GM12801 (cell line): ENCODE data around the gene JAZF1.

Experiments
- CTCF ChIP-seq: IDR thresholded peaks from one replicate; pipeline ENCODE4 v1.5.1; 2011; ENCODE audit warnings: control low read depth; ENCODE audit not compliant: insufficient read length; ENCODE audit errors: extremely low read depth

The JAZF1 gene

GRCh38 chr7:27812706-27813105 lies 367.9 kb downstream of the JAZF1 start:
- no peak for TF ChIP-seq CTCF

- no peak for TF ChIP-seq CTCF
These were observed 370.4 kb downstream of the JAZF1 start for GRCh38 chr7:27810186-27810585.

- TF ChIP-seq CTCF = no peak
These were observed 372.0 kb downstream of the JAZF1 start for GRCh38 chr7:27808626-27809025.

GRCh38 chr7:27804139-27804538 lies 376.5 kb downstream of the JAZF1 start:
- TF ChIP-seq CTCF = no peak

- TF ChIP-seq CTCF = no peak
These were observed 377.6 kb downstream of the JAZF1 start for GRCh38 chr7:27802999-27803398.

GRCh38 chr7:27799212-27799611 lies 381.4 kb downstream of the JAZF1 start:
- TF ChIP-seq CTCF = no peak

GRCh38 chr7:27795977-27796376 lies 384.6 kb downstream of the JAZF1 start:
- TF ChIP-seq CTCF = no peak

- TF ChIP-seq CTCF = no peak
These were observed 386.8 kb downstream of the JAZF1 start for GRCh38 chr7:27793780-27794179.
